ENCODE results near the gene GARS1. TPM values are rescaled to one million over a fixed set of nuclear protein-coding genes. Genes with fewer than 3 reads are reported as not detected.
A peak's percentile ranks its signal among the peaks of the same experiment; 100 is the strongest.

The GARS1 gene
- total and polyA plus RNA-seq, 2 donors from 2014 or later, result 84.3 to 104 TPM

GRCh38 chr7:30665043-30665442, 70.4 kb downstream of the GARS1 start:
- no peak for FAIRE-seq
- Histone ChIP-seq H3K27ac (ENCODE audit: low read depth in 2 of 2, low read length in 2 of 2) (no peak overlapping the region), H3K4me1 (ENCODE audit: control insufficient read depth in 2 of 3, insufficient read depth in 2 of 3, low read depth in 1 of 3, low read length in 3 of 3) (no peaks in the 10 kb centered on the region), H3K27me3 (ENCODE audit: control insufficient read depth, insufficient read depth, low read length) (no peaks in the 10 kb centered on the region), H3K9me3 (ENCODE audit: control insufficient read depth in 2 of 3, insufficient read depth in 1 of 3, low read length in 3 of 3) (no peaks in the 10 kb centered on the region), H3K4me3 (ENCODE audit: low read length in 3 of 3) (no peak overlapping the region), H3K9ac (ENCODE audit: low read length in 3 of 3) (no peak overlapping the region), H3K36me3 (ENCODE audit: control insufficient read depth in 2 of 3, insufficient read depth in 3 of 3, low read length in 3 of 3) (no peaks in the 10 kb centered on the region)
- TF ChIP-seq, protein P1, sequence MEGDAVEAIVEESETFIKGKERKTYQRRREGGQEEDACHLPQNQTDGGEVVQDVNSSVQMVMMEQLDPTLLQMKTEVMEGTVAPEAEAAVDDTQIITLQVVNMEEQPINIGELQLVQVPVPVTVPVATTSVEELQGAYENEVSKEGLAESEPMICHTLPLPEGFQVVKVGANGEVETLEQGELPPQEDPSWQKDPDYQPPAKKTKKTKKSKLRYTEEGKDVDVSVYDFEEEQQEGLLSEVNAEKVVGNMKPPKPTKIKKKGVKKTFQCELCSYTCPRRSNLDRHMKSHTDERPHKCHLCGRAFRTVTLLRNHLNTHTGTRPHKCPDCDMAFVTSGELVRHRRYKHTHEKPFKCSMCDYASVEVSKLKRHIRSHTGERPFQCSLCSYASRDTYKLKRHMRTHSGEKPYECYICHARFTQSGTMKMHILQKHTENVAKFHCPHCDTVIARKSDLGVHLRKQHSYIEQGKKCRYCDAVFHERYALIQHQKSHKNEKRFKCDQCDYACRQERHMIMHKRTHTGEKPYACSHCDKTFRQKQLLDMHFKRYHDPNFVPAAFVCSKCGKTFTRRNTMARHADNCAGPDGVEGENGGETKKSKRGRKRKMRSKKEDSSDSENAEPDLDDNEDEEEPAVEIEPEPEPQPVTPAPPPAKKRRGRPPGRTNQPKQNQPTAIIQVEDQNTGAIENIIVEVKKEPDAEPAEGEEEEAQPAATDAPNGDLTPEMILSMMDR (IDR thresholded peaks at IDR 0.05; ENCODE audit: borderline replicate concordance, extremely low read depth, insufficient read depth), result no peak
- DNase-seq, result peak in 1 of 5 donors; percentile 38
- intact Hi-C loops (cut with DNase I), result no loop called here

- no peak overlapping the region for H3K27ac ChIP-seq (ENCODE audit: low read depth in 2 of 2, low read length in 2 of 2)
- DNase-seq (peak in 1 of 5 donors; percentile 40), FAIRE-seq (no peak)
- TF ChIP-seq, protein P1 (IDR thresholded peaks at IDR 0.05; ENCODE audit: borderline replicate concordance, extremely low read depth, insufficient read depth), result no peak
- no peaks in the 10 kb centered on the region for H3K36me3 ChIP-seq (ENCODE audit: control insufficient read depth in 2 of 3, insufficient read depth in 3 of 3, low read length in 3 of 3)
- intact Hi-C loops (cut with DNase I), result no loop called here
- H3K4me1 ChIP-seq (ENCODE audit: control insufficient read depth in 2 of 3, insufficient read depth in 2 of 3, low read depth in 1 of 3, low read length in 3 of 3), result no peaks in the 10 kb centered on the region
- no peak overlapping the region for H3K9ac ChIP-seq (ENCODE audit: low read length in 3 of 3)
- H3K27me3 ChIP-seq (ENCODE audit: control insufficient read depth, insufficient read depth, low read length), result no peaks in the 10 kb centered on the region
- no peak overlapping the region for H3K4me3 ChIP-seq (ENCODE audit: low read length in 3 of 3)
- H3K9me3 ChIP-seq (ENCODE audit: control insufficient read depth in 2 of 3, insufficient read depth in 1 of 3, low read length in 3 of 3), result no peaks in the 10 kb centered on the region
Observed at GRCh38 chr7:30665449-30665848, 70.8 kb downstream of the GARS1 start.

GRCh38 chr7:30667172-30667571, 72.5 kb downstream of the GARS1 start:
- Histone ChIP-seq H3K9me3 (ENCODE audit: control insufficient read depth in 2 of 3, insufficient read depth in 1 of 3, low read length in 3 of 3) (no peaks in the 10 kb centered on the region), H3K27ac (ENCODE audit: low read depth in 2 of 2, low read length in 2 of 2) (no peak overlapping the region), H3K36me3 (ENCODE audit: control insufficient read depth in 2 of 3, insufficient read depth in 3 of 3, low read length in 3 of 3) (no peaks in the 10 kb centered on the region), H3K9ac (ENCODE audit: low read length in 3 of 3) (no peak overlapping the region), H3K4me3 (ENCODE audit: low read length in 3 of 3) (no peak overlapping the region), H3K4me1 (ENCODE audit: control insufficient read depth in 2 of 3, insufficient read depth in 2 of 3, low read depth in 1 of 3, low read length in 3 of 3) (no peaks in the 10 kb centered on the region), H3K27me3 (ENCODE audit: control insufficient read depth, insufficient read depth, low read length) (no peaks in the 10 kb centered on the region)
- FAIRE-seq (no peak), DNase-seq (peak in 1 of 5 donors; percentile 6)
- TF ChIP-seq, protein P1 (IDR thresholded peaks at IDR 0.05; ENCODE audit: borderline replicate concordance, extremely low read depth, insufficient read depth), result no peak
- intact Hi-C loops (cut with DNase I), result no loop called here

DNA sequence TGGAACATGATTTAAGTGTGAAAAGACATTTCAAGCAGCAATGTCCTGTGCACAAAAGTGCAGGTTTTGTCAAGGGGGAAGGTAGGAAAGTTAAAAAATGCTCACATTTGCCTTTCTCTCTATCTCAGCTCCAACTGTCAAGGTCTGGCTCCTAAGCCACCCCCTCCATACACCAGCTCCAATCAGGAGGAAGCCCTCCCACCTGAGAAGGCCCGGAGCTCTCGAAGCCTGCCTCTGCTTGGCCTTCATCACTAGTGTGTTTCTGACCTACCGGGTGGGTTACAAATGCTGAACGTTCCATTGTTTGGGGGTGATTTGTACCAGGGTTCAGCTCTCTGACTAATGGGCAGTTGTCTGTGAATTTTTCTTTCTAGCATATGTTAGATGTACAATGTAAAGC, 73.4 kb downstream of the GARS1 start:
- intact Hi-C loops (cut with DNase I), result no loop called here
- DNase-seq, result no peak
- Histone ChIP-seq H3K9me3 (ENCODE audit: control insufficient read depth in 2 of 3, insufficient read depth in 1 of 3, low read length in 3 of 3) (no peaks in the 10 kb centered on the region), H3K36me3 (ENCODE audit: control insufficient read depth in 2 of 3, insufficient read depth in 3 of 3, low read length in 3 of 3) (no peaks in the 10 kb centered on the region), H3K27ac (ENCODE audit: low read depth in 2 of 2, low read length in 2 of 2) (no peak overlapping the region), H3K4me3 (ENCODE audit: low read length in 3 of 3) (no peak overlapping the region), H3K27me3 (ENCODE audit: control insufficient read depth, insufficient read depth, low read length) (no peaks in the 10 kb centered on the region), H3K9ac (ENCODE audit: low read length in 3 of 3) (no peak overlapping the region), H3K4me1 (ENCODE audit: control insufficient read depth in 2 of 3, insufficient read depth in 2 of 3, low read depth in 1 of 3, low read length in 3 of 3) (no peaks in the 10 kb centered on the region)
- TF ChIP-seq, protein P1 (IDR thresholded peaks at IDR 0.05; ENCODE audit: borderline replicate concordance, extremely low read depth, insufficient read depth), result no peak
- no peak for FAIRE-seq

Measured in kidney (tissue), 14 donors.